T-helper 2 cell treated with Interferon-gamma antibody and Interleukin-4, amounts not matched to agents 5 μg/mL and 100 μg/mL, for 36 hours (primary cell): Measurements from ENCODE around the gene APOL4.
"Not testable (repeated sequence)": the region's sequence is repeated elsewhere in the genome, so short reads cannot be mapped to it uniquely, and the experiment has no call there.

Source experiments
- DNase-seq: peaks from one replicate; pipeline ENCODE4 v3.0.0; 2021; ENCODE audit warnings: low spot score
- H3K27ac Mint-ChIP-seq: one replicate; pipeline ENCODE4 v1.8.0; 2021; ENCODE audit warnings: mild to moderate bottlenecking, mixed read lengths
- H3K27me3 Mint-ChIP-seq: one replicate; pipeline ENCODE4 v1.8.0; 2021; ENCODE audit warnings: low read depth, mixed read lengths
- H3K36me3 Mint-ChIP-seq: one replicate; pipeline ENCODE4 v1.8.0; 2021; ENCODE audit warnings: low read depth, mixed read lengths
- H3K4me1 Mint-ChIP-seq: one replicate; pipeline ENCODE4 v1.8.0; 2021; ENCODE audit warnings: low read depth, mixed read lengths
- H3K4me3 Mint-ChIP-seq: one replicate; pipeline ENCODE4 v1.8.0; 2022; ENCODE audit warnings: mild to moderate bottlenecking, moderate library complexity, mixed read lengths
- H3K9me3 Mint-ChIP-seq: one replicate; pipeline ENCODE4 v1.8.0; 2021; ENCODE audit warnings: mixed read lengths

Gene APOL4

DNA sequence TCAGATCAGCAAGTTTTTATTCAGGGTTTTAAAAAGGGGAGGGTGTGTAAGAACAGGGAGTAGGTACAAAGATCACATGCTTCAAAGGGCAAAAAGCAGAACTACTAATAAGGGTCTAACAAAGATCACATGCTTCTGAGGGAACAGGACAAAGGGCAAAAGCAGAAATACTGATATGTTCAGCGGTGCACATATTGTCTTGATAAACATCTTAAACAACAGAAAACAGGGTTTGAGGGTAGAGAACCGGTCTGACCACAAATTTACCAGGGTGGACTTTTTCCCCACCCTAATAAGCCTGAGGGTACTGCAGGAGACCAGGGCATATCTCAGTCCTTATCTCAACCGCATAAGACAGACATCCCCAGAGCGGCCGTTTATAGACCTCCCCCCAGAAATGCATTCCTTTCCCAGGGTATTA is 7.9 kb upstream of the APOL4 start:
- peaks cover 32% of the 10 kb centered on the region for H3K27me3 Mint-ChIP-seq
- not testable (repeated sequence) for H3K36me3 Mint-ChIP-seq, DNase-seq, H3K4me1 Mint-ChIP-seq, H3K4me3 Mint-ChIP-seq, H3K27ac Mint-ChIP-seq
- H3K9me3 Mint-ChIP-seq = peaks cover 17% of the 10 kb centered on the region

DNA sequence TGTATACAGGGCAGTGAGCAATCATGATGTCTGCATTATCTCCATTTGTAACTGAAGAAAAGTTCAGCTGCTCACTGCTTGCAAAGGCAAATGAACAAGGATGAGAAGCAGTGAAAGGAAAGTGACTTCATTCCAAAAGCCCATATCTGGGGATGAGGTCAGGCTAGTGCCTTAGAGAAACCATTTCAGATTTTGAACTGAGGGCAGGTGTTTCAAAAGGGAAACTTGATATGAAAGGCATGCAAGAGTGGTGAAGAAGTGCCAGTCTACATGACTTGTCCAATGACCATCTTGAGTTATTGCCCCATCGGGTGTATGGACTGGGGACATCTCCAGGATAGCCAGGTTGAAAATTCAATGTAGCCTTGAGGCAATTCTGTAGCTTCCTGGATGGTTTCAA is 7.3 kb upstream of the APOL4 start:
- no peak for DNase-seq
- Mint-ChIP-seq H3K27ac (no peak overlapping the region), H3K4me3 (no peak overlapping the region), H3K36me3 (no peaks in the 10 kb centered on the region), H3K9me3 (peaks cover 17% of the 10 kb centered on the region), H3K27me3 (peaks cover 30% of the 10 kb centered on the region), H3K4me1 (peaks cover 9% of the 10 kb centered on the region)

DNA sequence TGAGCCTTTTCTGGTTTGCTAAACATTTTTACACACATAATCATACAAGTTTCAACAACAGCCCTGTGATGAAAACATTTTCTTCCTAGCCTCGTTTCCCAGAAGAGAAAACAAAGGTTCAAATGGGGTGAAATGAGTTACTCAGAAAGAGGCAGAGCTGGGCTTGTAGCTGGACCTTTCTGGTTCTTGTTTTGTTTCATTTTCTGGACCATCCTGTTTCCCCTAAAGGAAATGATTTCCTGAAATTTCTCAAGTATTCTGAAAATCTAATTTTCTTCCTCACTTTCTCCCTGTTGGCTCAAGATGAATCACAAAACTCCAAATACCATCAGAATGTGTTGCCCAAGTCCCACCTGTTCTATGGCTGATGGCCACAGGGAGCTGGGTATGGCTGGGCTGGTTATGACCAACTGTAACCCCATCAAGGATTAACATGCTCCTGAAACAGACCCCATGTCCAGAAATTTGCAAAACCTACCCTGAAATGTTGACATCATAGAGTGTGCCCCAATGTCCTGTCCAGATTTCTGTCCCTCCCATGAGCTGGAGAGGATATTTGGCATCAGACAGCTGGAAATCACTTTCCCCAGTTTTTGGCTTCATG is 6.7 kb upstream of the APOL4 start:
- Mint-ChIP-seq H3K4me3 (no peak overlapping the region), H3K27ac (no peak overlapping the region), H3K4me1 (peaks cover 9% of the 10 kb centered on the region), H3K27me3 (peaks cover 23% of the 10 kb centered on the region), H3K36me3 (no peaks in the 10 kb centered on the region), H3K9me3 (peaks cover 17% of the 10 kb centered on the region)
- no peak for DNase-seq

DNA sequence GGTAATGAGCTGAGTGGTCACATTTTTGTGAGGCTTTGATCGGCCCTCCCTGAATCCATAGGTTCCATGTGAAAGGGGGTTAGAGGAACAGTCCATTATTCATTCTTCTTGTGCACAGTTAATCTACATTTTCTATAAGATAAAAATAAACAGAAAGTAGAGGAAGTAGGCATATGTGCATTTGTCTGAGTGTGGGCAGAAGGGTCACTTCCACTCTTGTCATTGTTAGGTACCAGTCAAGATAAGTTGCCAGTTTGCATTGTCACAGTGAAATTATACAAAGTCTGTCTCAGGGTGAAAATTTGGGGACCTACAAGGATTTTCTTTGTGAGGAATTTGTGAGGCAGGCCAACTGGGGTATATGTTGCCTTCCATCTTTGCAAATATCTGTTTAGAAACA is 4.6 kb upstream of the APOL4 start:
- no peaks in the 10 kb centered on the region for H3K36me3 Mint-ChIP-seq
- peaks cover 9% of the 10 kb centered on the region for H3K4me1 Mint-ChIP-seq
- H3K9me3 Mint-ChIP-seq = peaks cover 17% of the 10 kb centered on the region
- peaks cover 13% of the 10 kb centered on the region for H3K27me3 Mint-ChIP-seq
- no peak for DNase-seq
- H3K4me3 Mint-ChIP-seq = no peak overlapping the region
- H3K27ac Mint-ChIP-seq = no peak overlapping the region

DNA sequence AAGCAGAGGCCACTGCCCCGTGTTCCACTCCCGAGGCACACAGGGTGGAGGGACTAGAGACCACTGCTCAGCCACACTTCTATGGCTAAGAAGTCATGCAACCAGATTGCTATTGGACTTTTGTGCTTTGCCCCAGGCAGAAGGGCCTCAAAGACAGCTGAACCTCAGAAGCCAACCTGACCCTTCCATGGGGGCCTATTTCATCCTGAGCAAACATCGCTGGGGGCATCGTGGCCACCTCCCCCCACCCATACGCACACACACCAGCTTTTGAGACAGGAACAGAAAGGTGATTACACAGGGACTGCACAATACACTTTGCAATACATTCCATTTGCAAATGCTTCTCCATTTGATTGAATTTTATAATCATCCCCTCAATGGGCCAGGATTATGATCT is 4.0 kb upstream of the APOL4 start:
- H3K27ac Mint-ChIP-seq, H3K27me3 Mint-ChIP-seq, H3K4me3 Mint-ChIP-seq, H3K4me1 Mint-ChIP-seq, DNase-seq, H3K36me3 Mint-ChIP-seq: not testable (repeated sequence)
- H3K9me3 Mint-ChIP-seq = peaks cover 17% of the 10 kb centered on the region

DNA sequence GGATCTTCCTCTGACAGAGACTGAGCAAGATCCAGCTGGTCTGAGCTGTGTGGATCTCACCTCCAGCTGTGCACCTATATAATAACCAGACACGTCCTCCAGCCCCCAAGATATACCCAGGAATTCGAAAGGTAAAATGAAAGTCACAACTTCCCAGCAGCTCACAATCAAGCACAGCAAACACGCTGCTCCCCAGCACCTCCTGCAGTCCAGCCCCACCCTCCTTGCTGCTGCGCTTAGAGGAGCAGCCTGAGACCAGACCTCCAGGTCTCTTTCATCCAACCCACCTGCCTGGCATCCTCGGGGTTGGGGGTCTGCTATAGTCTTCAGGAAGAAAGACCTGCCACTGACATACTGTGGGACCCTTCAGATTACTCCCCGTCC is 3.0 kb upstream of the APOL4 start:
- H3K36me3 Mint-ChIP-seq = no peaks in the 10 kb centered on the region
- DNase-seq = no peak
- no peak overlapping the region for H3K4me3 Mint-ChIP-seq
- peaks cover 4% of the 10 kb centered on the region for H3K4me1 Mint-ChIP-seq
- H3K27ac Mint-ChIP-seq = no peak overlapping the region
- peaks cover 11% of the 10 kb centered on the region for H3K9me3 Mint-ChIP-seq
- H3K27me3 Mint-ChIP-seq = peaks cover 5% of the 10 kb centered on the region

DNA sequence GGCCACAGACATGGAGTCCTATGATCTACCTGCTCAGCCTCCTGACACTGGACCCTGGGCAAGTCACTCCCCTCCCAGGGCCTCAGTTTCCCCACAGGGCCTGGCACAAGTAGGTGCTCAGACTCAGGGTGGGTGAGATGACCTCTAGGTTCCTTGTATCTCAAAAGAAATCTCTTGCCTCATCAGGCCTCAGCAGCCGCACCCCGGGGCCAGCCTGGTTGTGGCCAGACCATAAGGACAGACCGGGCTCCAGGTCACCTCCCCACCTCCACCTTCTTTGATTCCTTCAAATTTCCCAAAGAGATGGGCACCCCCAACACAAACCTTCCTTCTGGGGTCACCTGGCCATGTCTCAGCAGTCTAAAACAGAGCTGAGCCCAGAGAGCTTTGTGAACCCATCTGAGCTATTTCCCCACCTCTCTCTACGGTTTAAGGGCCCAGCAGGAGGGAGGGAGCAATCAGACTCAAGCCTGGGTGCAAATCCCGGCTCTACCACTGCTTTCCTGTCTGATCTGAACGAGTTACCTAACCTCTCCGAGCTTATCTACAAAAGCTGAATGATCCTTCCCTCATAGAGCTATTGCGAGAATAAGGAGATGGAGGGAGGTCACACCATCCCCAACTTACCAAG is 2.5 kb upstream of the APOL4 start:
- H3K4me1 Mint-ChIP-seq = peaks cover 4% of the 10 kb centered on the region
- H3K36me3 Mint-ChIP-seq = no peaks in the 10 kb centered on the region
- no peak overlapping the region for H3K27ac Mint-ChIP-seq
- H3K27me3 Mint-ChIP-seq = peaks cover 3% of the 10 kb centered on the region
- DNase-seq = no peak
- H3K4me3 Mint-ChIP-seq = no peak overlapping the region
- H3K9me3 Mint-ChIP-seq = peaks cover 5% of the 10 kb centered on the region

DNA sequence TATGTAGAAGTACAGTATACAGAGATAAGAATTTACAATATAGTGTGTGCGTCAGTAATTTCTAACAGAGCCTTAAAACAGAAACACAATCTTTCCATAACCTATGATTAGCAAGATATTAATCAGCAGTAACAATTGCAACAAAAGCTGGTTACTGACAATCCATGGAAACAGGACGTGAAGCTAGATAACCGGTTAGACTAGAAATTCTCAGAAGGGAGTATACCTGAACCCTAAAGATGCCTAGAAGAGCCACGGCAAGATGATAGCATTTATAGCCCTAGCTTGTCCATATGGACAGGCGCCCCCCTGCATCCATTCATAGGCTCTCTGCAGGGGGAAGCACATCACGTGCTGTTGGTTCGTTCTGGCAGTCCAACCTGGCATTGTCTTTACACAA is 1.8 kb upstream of the APOL4 start:
- H3K4me3 Mint-ChIP-seq, DNase-seq, H3K4me1 Mint-ChIP-seq, H3K36me3 Mint-ChIP-seq, H3K9me3 Mint-ChIP-seq, H3K27ac Mint-ChIP-seq, H3K27me3 Mint-ChIP-seq: not testable (repeated sequence)

DNA sequence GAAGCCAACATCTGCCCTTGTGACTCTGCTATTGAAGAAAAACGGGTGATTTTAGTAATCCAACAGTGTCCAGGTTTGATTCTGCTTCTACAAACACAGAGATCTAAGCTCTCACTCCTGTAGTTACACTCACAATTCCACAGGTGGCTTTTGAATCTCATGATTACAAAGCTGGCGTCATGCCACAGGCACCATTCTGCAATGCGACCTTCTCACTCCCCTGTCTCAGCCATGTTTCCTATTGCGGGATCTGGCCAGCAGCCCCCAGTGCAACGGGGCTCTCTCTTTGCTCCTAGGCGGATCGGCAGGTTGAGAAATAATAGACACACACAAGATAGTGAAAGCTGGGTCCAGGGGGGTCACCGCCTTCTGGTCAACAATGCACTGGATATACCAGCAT is 1.3 kb upstream of the APOL4 start:
- H3K4me3 Mint-ChIP-seq, H3K36me3 Mint-ChIP-seq, H3K27ac Mint-ChIP-seq, H3K4me1 Mint-ChIP-seq, H3K9me3 Mint-ChIP-seq, H3K27me3 Mint-ChIP-seq, DNase-seq: not testable (repeated sequence)

DNA sequence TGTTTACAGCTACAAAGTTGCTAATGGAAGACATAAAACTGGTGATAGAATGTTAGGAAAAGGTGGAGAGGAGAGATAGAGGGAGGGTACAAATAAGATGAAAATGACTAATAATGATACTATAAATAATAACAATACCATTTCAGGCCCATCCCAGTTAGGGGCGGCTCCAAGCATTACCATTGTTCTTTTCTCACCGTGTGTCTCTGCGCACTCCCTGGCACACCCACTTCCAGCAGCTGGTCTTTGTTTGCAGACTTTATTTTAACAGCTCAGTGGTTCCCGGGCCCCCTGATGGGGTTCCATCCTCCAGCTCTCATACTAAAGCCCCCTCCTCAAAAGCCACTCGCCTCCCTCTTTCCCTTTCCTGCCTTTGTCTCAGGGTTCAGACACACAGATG is 584 bp downstream of the APOL4 start:
- H3K4me3 Mint-ChIP-seq, H3K9me3 Mint-ChIP-seq, H3K27me3 Mint-ChIP-seq, H3K27ac Mint-ChIP-seq, DNase-seq, H3K36me3 Mint-ChIP-seq: not testable (repeated sequence)
- H3K4me1 Mint-ChIP-seq = peaks cover 19% of the 10 kb centered on the region

DNA sequence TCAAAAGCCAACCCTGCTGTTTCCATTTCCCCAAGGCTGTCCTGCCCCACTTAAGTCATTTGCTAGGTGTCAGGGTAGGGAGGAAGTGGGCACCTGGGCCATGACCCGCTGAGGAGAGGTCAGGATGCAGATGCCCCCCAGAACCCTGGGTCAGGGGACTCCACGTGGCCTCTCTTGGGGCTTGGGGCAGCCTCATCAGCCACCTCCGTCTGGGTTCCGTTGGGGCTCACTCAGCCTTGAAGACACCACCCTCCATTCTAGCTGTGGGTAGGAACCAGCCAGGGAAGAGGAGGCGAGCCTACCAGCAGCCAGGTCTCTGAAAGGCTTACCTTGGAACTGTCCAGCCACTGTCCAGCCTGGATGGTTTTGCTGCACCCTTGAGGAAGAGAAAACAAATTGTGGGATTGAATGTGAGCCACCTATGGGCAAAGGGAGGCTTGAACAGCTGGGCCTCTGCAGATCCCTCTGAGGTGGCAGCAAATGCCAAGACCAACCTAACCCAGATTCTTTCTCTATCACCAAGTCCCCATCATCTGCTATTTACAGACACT is 2.5 kb downstream of the APOL4 start:
- H3K36me3 Mint-ChIP-seq = no peaks in the 10 kb centered on the region
- H3K4me1 Mint-ChIP-seq = peaks cover 16% of the 10 kb centered on the region
- no peak for DNase-seq
- no peaks in the 10 kb centered on the region for H3K27me3 Mint-ChIP-seq
- H3K9me3 Mint-ChIP-seq = no peaks in the 10 kb centered on the region
- no peak overlapping the region for H3K4me3 Mint-ChIP-seq
- no peak overlapping the region for H3K27ac Mint-ChIP-seq

DNA sequence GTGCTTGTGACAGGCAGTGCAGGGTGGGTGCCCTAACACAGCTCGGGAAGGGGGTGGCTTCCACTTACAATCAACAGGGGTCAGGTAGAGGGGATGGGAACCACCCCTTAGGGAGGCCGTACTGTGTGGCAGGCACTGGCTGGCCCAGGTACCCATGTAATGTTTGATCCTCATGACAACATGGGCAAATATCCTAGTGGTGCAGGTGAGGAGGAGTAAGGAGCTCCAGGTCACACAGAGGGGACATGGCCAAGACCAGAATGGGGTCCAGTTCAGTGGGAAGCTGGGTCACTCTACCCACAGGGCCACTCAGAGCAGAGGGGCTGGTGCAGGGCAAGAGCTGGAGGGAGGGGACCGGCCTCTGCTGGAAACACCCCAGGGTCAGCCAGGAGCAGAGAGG is 3.1 kb downstream of the APOL4 start:
- Mint-ChIP-seq H3K4me3 (no peak overlapping the region), H3K27ac (peak overlapping the region; percentile 55), H3K9me3 (no peaks in the 10 kb centered on the region), H3K4me1 (peaks cover 16% of the 10 kb centered on the region), H3K27me3 (no peaks in the 10 kb centered on the region), H3K36me3 (no peaks in the 10 kb centered on the region)
- DNase-seq = no peak

DNA sequence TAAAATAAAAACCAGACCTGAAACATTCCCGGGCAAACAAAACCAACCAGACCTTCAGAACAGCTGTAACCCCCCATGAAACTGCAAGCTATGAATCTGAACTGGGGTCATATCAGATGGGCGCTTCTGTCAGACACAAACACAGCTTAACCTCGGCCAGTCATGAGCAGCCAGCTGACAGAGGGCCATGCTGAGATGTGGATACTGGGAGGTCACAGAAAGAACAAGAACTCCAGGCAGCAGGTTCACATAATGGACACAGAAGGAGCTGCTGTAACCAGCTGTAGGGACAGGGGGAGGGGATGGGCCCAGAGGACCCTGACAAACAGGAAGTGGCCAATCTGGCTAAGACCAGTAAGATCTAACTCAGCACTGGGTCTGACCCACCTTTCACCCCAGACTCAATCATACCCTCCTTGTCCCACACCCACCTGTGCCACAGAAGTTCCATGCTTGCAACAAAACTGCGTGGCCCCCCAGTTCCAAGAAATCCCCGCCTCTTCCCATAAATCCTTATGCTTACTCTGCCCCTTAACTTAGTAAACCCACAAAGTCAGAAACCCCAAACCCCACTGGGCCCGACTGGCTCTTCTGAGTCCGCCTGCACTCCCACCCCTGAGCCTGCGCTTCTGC is 4.0 kb downstream of the APOL4 start:
- Mint-ChIP-seq H3K27me3 (no peaks in the 10 kb centered on the region), H3K4me1 (peaks cover 16% of the 10 kb centered on the region), H3K9me3 (no peaks in the 10 kb centered on the region), H3K36me3 (no peaks in the 10 kb centered on the region), H3K27ac (peak overlapping the region; percentile 55), H3K4me3 (peak overlapping the region; percentile 39)
- DNase-seq = no peak

DNA sequence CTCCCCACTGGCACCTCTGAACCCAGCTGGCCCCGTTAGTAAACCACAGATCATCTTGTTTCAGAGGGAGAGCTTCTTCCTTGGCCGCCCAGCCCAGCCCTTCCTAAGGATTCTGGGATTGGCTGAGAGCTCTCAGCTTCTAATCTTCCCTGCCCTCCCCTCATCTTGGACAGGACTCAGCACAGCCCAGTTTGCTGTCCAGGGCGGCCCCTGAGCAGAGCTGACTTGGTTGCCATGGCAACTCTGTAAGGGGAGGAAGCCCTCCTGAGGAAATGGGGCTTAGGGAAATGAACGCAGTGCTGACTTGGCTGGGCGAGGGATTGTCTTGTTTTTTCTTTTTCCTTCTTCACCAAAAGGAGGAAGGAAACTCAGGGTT is 4.6 kb downstream of the APOL4 start:
- peak overlapping the region; percentile 33 for H3K27ac Mint-ChIP-seq
- H3K9me3 Mint-ChIP-seq = no peaks in the 10 kb centered on the region
- H3K36me3 Mint-ChIP-seq = no peaks in the 10 kb centered on the region
- peaks cover 16% of the 10 kb centered on the region for H3K4me1 Mint-ChIP-seq
- no peak overlapping the region for H3K4me3 Mint-ChIP-seq
- DNase-seq = no peak
- no peaks in the 10 kb centered on the region for H3K27me3 Mint-ChIP-seq
